ENCODE results near the gene ZNF827.
"Not testable (repeated sequence)": the region's sequence is repeated elsewhere in the genome, so short reads cannot be mapped to it uniquely, and the experiment has no call there.

Gene ZNF827

GRCh38 chr4:145852256-145852839 is 86.3 kb downstream of the ZNF827 start:
- H3K9me3 Mint-ChIP-seq, result no peaks in the 10 kb centered on the region
- peaks cover 5 to 15% of the 10 kb centered on the region in 2 donors for H3K36me3 Mint-ChIP-seq
- H3K27me3 Mint-ChIP-seq, result no peaks in the 10 kb centered on the region
- no peak overlapping the region for H3K27ac Mint-ChIP-seq
- DNase-seq (no peak), ATAC-seq (replicated peaks) (no peak)
- no peak overlapping the region for H3K4me3 Mint-ChIP-seq
- H3K4me1 Mint-ChIP-seq, result no peaks in the 10 kb centered on the region

GRCh38 chr4:145851511-145852201 is 87.0 kb downstream of the ZNF827 start:
- peaks cover 5 to 18% of the 10 kb centered on the region in 2 donors for H3K36me3 Mint-ChIP-seq
- no peak overlapping the region for H3K27ac Mint-ChIP-seq
- H3K4me3 Mint-ChIP-seq, result no peak overlapping the region
- DNase-seq (no peak), ATAC-seq (replicated peaks) (no peak)
- no peaks in the 10 kb centered on the region for H3K27me3 Mint-ChIP-seq
- no peaks in the 10 kb centered on the region for H3K4me1 Mint-ChIP-seq
- no peaks in the 10 kb centered on the region for H3K9me3 Mint-ChIP-seq

GRCh38 chr4:145847764-145848163 is 90.9 kb downstream of the ZNF827 start:
- DNase-seq (no peak), ATAC-seq (replicated peaks) (no peak)
- no peaks in the 10 kb centered on the region for H3K27me3 Mint-ChIP-seq
- no peaks in the 10 kb centered on the region for H3K9me3 Mint-ChIP-seq
- H3K4me3 Mint-ChIP-seq, result no peak overlapping the region
- no peak overlapping the region for H3K27ac Mint-ChIP-seq
- peaks cover 16 to 32% of the 10 kb centered on the region in 2 donors for H3K36me3 Mint-ChIP-seq
- peaks cover 4 to 10% of the 10 kb centered on the region in 2 donors for H3K4me1 Mint-ChIP-seq

GRCh38 chr4:145845118-145845517 is 93.5 kb downstream of the ZNF827 start:
- ATAC-seq (replicated peaks), result no peak
- DNase-seq, result no peak
- Mint-ChIP-seq H3K4me3 (no peak overlapping the region), H3K27me3 (no peaks in the 10 kb centered on the region), H3K27ac (no peak overlapping the region), H3K9me3 (no peaks in the 10 kb centered on the region), H3K36me3 (peaks cover 28 to 48% of the 10 kb centered on the region in 2 donors), H3K4me1 (peaks cover 6 to 10% of the 10 kb centered on the region in 2 donors)

- Mint-ChIP-seq H3K4me3 (no peak overlapping the region), H3K9me3 (no peaks in the 10 kb centered on the region), H3K27ac (no peak overlapping the region), H3K4me1 (peaks cover 6 to 10% of the 10 kb centered on the region in 2 donors), H3K36me3 (peaks cover 28 to 53% of the 10 kb centered on the region in 2 donors), H3K27me3 (no peaks in the 10 kb centered on the region)
- DNase-seq, result no peak
- ATAC-seq (replicated peaks), result no peak
Measured at GRCh38 chr4:145843639-145844038, 95.0 kb downstream of the ZNF827 start.

- DNase-seq (no peak), ATAC-seq (replicated peaks) (no peak)
- Mint-ChIP-seq H3K9me3 (no peaks in the 10 kb centered on the region), H3K27me3 (no peaks in the 10 kb centered on the region), H3K36me3 (peaks cover 28 to 53% of the 10 kb centered on the region in 2 donors), H3K4me1 (peaks cover 6 to 10% of the 10 kb centered on the region in 2 donors), H3K27ac (no peak overlapping the region), H3K4me3 (no peak overlapping the region)
Measured at GRCh38 chr4:145843148-145843547, 95.5 kb downstream of the ZNF827 start.

GRCh38 chr4:145842224-145842887 is 96.3 kb downstream of the ZNF827 start:
- H3K9me3 Mint-ChIP-seq, result no peaks in the 10 kb centered on the region
- H3K27me3 Mint-ChIP-seq, result no peaks in the 10 kb centered on the region
- ATAC-seq (replicated peaks) (no peak), DNase-seq (no peak)
- peaks cover 28 to 49% of the 10 kb centered on the region in 2 donors for H3K36me3 Mint-ChIP-seq
- no peak overlapping the region for H3K27ac Mint-ChIP-seq
- no peak overlapping the region for H3K4me3 Mint-ChIP-seq
- peaks cover 6 to 10% of the 10 kb centered on the region in 2 donors for H3K4me1 Mint-ChIP-seq

GRCh38 chr4:145840801-145841200 is 97.8 kb downstream of the ZNF827 start:
- peaks cover 28 to 42% of the 10 kb centered on the region in 2 donors for H3K36me3 Mint-ChIP-seq
- no peak overlapping the region for H3K27ac Mint-ChIP-seq
- peaks cover 6 to 10% of the 10 kb centered on the region in 2 donors for H3K4me1 Mint-ChIP-seq
- no peak overlapping the region for H3K4me3 Mint-ChIP-seq
- no peak for ATAC-seq (replicated peaks)
- H3K27me3 Mint-ChIP-seq, result no peaks in the 10 kb centered on the region
- DNase-seq, result no peak
- H3K9me3 Mint-ChIP-seq, result no peaks in the 10 kb centered on the region

- no peak for DNase-seq
Measured at GRCh38 chr4:145840162-145840768, 98.4 kb downstream of the ZNF827 start.

GRCh38 chr4:145839151-145839550 is 99.5 kb downstream of the ZNF827 start:
- Mint-ChIP-seq H3K9me3 (no peaks in the 10 kb centered on the region), H3K27ac (no peak overlapping the region), H3K4me1 (peaks cover 6 to 9% of the 10 kb centered on the region in 2 donors), H3K27me3 (no peaks in the 10 kb centered on the region), H3K4me3 (no peak overlapping the region), H3K36me3 (peaks cover 21 to 31% of the 10 kb centered on the region in 2 donors)
- no peak for ATAC-seq (replicated peaks)
- no peak for DNase-seq

More at GRCh38 chr4:145840162-145840768, 98.4 kb downstream of the ZNF827 start:
- ATAC-seq (replicated peaks), result peak; percentile 90 to 95
- H3K27me3 Mint-ChIP-seq, result no peaks in the 10 kb centered on the region
- H3K27ac Mint-ChIP-seq, result no peak overlapping the region
- H3K36me3 Mint-ChIP-seq, result peaks cover 28 to 36% of the 10 kb centered on the region in 2 donors
- no peaks in the 10 kb centered on the region for H3K9me3 Mint-ChIP-seq
- no peak overlapping the region for H3K4me3 Mint-ChIP-seq
- H3K4me1 Mint-ChIP-seq, result peaks cover 6 to 10% of the 10 kb centered on the region in 2 donors

GRCh38 chr4:145832384-145832783 is 106.2 kb downstream of the ZNF827 start:
- DNase-seq; H3K4me3 Mint-ChIP-seq; H3K9me3 Mint-ChIP-seq; H3K27ac Mint-ChIP-seq; ATAC-seq (replicated peaks); H3K27me3 Mint-ChIP-seq: not testable (repeated sequence)
- Mint-ChIP-seq H3K4me1 (peaks cover 10 to 21% of the 10 kb centered on the region in 2 donors), H3K36me3 (peaks cover 15 to 41% of the 10 kb centered on the region in 2 donors)

GRCh38 chr4:145830699-145831098 is 107.9 kb downstream of the ZNF827 start:
- peak; percentile 83 to 90 for ATAC-seq (replicated peaks)
- Mint-ChIP-seq H3K27me3 (no peaks in the 10 kb centered on the region), H3K27ac (no peak overlapping the region), H3K36me3 (peaks cover 17 to 46% of the 10 kb centered on the region in 2 donors), H3K4me3 (no peak overlapping the region), H3K9me3 (no peaks in the 10 kb centered on the region), H3K4me1 (peaks cover 10 to 21% of the 10 kb centered on the region in 2 donors)
- no peak for DNase-seq

GRCh38 chr4:145829629-145830395 is 108.8 kb downstream of the ZNF827 start:
- H3K27ac Mint-ChIP-seq, result no peak overlapping the region
- H3K4me1 Mint-ChIP-seq, result peaks cover 10 to 21% of the 10 kb centered on the region in 2 donors
- peak overlapping the region in 1 of 2 donors; percentile 26 for H3K4me3 Mint-ChIP-seq
- peaks cover 26 to 54% of the 10 kb centered on the region in 2 donors for H3K36me3 Mint-ChIP-seq
- DNase-seq (no peak), ATAC-seq (replicated peaks) (peak; percentile 65 to 71)
- no peaks in the 10 kb centered on the region for H3K9me3 Mint-ChIP-seq
- no peaks in the 10 kb centered on the region for H3K27me3 Mint-ChIP-seq
